SH-SY5Y (cell line): Measurements from ENCODE around the gene SLC66A1.

Source experiments
- GATA2 ChIP-seq: IDR thresholded peaks from 2 replicates; pipeline ENCODE4 v1.6.1; 2011; ENCODE audit warnings: mild to moderate bottlenecking, low read depth, low read length
- GATA3 ChIP-seq: IDR thresholded peaks from 2 replicates; pipeline ENCODE4 v1.6.1; 2011; ENCODE audit warnings: low read depth, mild to moderate bottlenecking, low read length, moderate library complexity

GRCh38 chr1:19367584-19368041 lies 55.5 kb downstream of the SLC66A1 start:
- TF ChIP-seq GATA2 (peak; percentile 68), GATA3 (no peak)
